ENCODE results near the gene KCNIP4.

KCNIP4 gene

DNA sequence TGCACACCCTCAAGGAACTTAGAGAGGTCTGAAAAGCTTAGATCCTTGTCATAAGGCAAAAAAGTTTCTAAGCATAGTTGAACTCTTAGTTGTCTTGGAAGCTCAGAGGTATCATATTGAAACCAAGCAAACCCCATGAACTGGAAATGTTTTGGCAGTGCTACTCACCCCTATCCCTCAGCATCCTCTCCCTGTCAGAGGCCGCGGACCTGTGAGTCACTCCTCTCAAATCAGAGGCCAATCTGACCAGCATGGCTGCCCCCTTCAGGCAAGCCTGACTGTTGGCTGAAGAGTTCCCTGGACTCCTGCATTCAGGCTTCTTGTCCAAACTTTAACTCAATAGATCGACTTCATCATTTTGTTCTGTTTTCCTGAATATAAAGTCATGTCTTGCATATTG, 69.4 kb downstream of the KCNIP4 start:
- no peaks in the 10 kb centered on the region for H3K27me3 ChIP-seq (ENCODE audit: control insufficient read depth in 1 of 2, insufficient read depth in 2 of 2, low read length in 2 of 2)
- H3K9ac ChIP-seq (ENCODE audit: low read length): no peak overlapping the region
- no peak overlapping the region for H3K27ac ChIP-seq (ENCODE audit: low read depth, low read length)
- H3K36me3 ChIP-seq (ENCODE audit: insufficient read depth, low read length): no peaks in the 10 kb centered on the region
- no peaks in the 10 kb centered on the region for H3K9me3 ChIP-seq (ENCODE audit: low read length)
- no peak overlapping the region for H3K4me3 ChIP-seq (ENCODE audit: low read depth in 1 of 2, low read length in 2 of 2)
- H3K4me1 ChIP-seq (ENCODE audit: insufficient read depth, low read length): no peaks in the 10 kb centered on the region

DNA sequence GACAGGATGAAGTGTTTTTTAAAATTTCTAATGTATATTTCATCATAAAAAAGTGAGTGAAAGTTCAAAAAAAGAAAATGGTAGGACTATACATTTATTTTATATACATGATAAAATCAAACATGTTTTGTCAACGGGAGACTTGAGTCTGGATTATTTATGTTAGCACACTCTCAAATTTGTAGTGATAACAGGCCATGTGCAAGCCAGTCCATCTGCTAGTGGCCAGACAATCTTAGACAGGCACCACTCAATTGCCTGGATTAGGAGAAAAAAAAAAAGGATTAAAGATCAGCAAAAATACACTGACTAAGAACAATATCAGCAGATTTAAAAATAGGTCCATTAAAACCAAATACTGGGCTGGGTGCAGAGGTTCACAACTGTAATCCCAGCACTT, 71.9 kb downstream of the KCNIP4 start:
- Histone ChIP-seq H3K27me3 (ENCODE audit: control insufficient read depth in 1 of 2, insufficient read depth in 2 of 2, low read length in 2 of 2) (no peaks in the 10 kb centered on the region), H3K9me3 (ENCODE audit: low read length) (no peaks in the 10 kb centered on the region), H3K36me3 (ENCODE audit: insufficient read depth, low read length) (no peaks in the 10 kb centered on the region), H3K4me3 (ENCODE audit: low read depth in 1 of 2, low read length in 2 of 2) (no peak overlapping the region), H3K27ac (ENCODE audit: low read depth, low read length) (no peak overlapping the region), H3K9ac (ENCODE audit: low read length) (no peak overlapping the region), H3K4me1 (ENCODE audit: insufficient read depth, low read length) (no peaks in the 10 kb centered on the region)

DNA sequence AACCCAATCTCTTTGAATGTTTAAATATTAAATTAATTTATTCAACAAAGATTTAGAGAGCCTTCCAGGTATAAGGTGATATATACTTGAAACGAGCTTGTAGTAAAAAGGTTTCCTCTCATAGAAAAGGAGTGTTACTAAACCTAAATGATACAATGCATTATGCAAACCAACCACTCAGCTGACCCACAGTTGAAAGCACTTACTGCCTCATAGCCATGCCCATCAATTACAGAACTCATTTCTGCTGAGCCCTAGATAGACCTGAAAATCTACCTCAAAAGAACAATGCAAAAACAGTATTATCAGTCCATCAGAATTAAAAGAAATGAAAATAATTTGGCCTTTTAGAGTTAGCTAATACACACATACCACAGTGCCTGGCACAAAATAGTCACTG, 75.4 kb downstream of the KCNIP4 start:
- Histone ChIP-seq H3K27ac (ENCODE audit: low read depth, low read length) (no peak overlapping the region), H3K4me3 (ENCODE audit: low read depth in 1 of 2, low read length in 2 of 2) (no peak overlapping the region), H3K27me3 (ENCODE audit: control insufficient read depth in 1 of 2, insufficient read depth in 2 of 2, low read length in 2 of 2) (no peaks in the 10 kb centered on the region), H3K9ac (ENCODE audit: low read length) (no peak overlapping the region), H3K4me1 (ENCODE audit: insufficient read depth, low read length) (no peaks in the 10 kb centered on the region), H3K36me3 (ENCODE audit: insufficient read depth, low read length) (no peaks in the 10 kb centered on the region), H3K9me3 (ENCODE audit: low read length) (no peaks in the 10 kb centered on the region)

DNA sequence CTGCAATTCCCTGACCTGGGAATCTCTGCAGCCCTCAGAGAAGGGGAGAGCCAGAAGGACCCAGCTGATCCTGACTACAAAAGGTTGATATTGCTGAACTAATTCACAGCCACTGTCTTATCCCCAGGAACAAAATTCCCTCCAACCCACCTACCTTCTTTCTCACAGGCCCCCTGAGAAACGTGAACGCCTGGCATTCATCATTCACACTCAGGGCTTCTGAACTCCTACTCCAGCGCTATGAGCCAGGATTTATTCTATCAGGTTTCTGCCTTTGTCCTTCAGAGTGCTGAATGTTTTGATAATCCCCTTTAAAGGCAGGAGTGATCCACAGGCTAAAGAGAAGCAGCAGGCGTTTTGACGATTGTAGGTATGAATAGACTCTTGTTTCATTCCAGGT, 76.5 kb downstream of the KCNIP4 start:
- H3K9ac ChIP-seq (ENCODE audit: low read length): no peak overlapping the region
- H3K4me3 ChIP-seq (ENCODE audit: low read depth in 1 of 2, low read length in 2 of 2): no peak overlapping the region
- H3K4me1 ChIP-seq (ENCODE audit: insufficient read depth, low read length): no peaks in the 10 kb centered on the region
- no peaks in the 10 kb centered on the region for H3K27me3 ChIP-seq (ENCODE audit: control insufficient read depth in 1 of 2, insufficient read depth in 2 of 2, low read length in 2 of 2)
- H3K9me3 ChIP-seq (ENCODE audit: low read length): no peaks in the 10 kb centered on the region
- no peaks in the 10 kb centered on the region for H3K36me3 ChIP-seq (ENCODE audit: insufficient read depth, low read length)
- no peak overlapping the region for H3K27ac ChIP-seq (ENCODE audit: low read depth, low read length)

DNA sequence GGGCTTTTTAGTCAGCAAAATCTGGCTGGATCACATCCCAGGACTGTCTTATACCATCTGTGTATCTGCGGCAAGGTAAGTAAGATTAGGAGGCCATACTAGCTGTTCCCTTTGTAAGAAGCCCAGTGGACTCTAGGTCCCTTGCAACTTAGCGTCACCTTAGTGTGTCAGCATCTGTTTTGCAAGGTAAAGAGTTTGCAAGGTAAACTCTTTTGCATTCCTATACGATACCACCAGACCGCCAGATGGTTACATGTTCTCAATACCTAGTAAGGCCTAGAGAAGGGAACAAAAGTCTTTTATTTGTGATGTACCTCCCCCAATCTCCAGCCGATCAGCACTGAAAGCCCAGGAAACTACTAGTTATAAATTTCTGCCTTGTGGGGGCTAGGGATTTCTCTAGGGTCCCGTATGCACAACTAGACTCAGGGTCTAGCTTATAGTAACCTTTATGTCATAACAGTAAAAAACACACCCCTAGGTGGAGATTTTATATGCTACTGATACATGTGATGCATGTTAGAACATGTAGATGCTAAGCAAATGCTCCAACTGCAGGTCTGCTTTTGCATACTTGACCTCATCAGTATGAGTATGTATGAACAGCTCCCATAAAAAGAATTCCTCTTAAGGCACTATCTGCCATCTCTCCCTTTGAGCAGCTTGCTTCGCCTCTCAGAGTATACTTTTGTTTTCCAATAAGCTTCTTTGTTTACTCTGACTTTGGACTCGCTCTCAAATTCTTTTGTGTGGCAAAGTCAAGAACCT, 78.4 kb downstream of the KCNIP4 start:
- Histone ChIP-seq H3K27me3 (ENCODE audit: control insufficient read depth in 1 of 2, insufficient read depth in 2 of 2, low read length in 2 of 2) (no peaks in the 10 kb centered on the region), H3K4me3 (ENCODE audit: low read depth in 1 of 2, low read length in 2 of 2) (no peak overlapping the region), H3K9ac (ENCODE audit: low read length) (no peak overlapping the region), H3K27ac (ENCODE audit: low read depth, low read length) (no peak overlapping the region), H3K9me3 (ENCODE audit: low read length) (no peaks in the 10 kb centered on the region), H3K36me3 (ENCODE audit: insufficient read depth, low read length) (no peaks in the 10 kb centered on the region), H3K4me1 (ENCODE audit: insufficient read depth, low read length) (no peaks in the 10 kb centered on the region)

DNA sequence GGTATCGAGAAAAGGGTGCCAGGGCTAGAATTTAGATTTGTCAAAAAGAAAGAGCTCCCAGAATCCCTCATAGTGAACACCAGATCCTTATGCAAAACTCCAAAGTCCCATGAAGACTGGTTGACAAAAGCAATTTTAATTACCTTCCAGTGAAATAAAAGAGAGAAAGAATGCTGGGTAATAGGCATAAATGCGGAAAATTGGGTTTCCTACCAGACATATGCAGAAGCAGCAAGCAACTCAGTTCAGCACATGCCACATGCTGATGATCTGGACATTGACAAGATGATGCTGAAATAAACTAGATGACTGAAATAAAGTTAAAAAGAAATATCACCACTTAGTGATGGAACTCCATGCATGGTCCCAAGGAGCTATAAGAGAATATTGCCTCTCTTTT, 83.9 kb downstream of the KCNIP4 start:
- Histone ChIP-seq H3K4me3 (ENCODE audit: low read depth in 1 of 2, low read length in 2 of 2) (no peak overlapping the region), H3K9ac (ENCODE audit: low read length) (no peak overlapping the region), H3K27me3 (ENCODE audit: control insufficient read depth in 1 of 2, insufficient read depth in 2 of 2, low read length in 2 of 2) (no peaks in the 10 kb centered on the region), H3K36me3 (ENCODE audit: insufficient read depth, low read length) (no peaks in the 10 kb centered on the region), H3K9me3 (ENCODE audit: low read length) (no peaks in the 10 kb centered on the region), H3K4me1 (ENCODE audit: insufficient read depth, low read length) (no peaks in the 10 kb centered on the region), H3K27ac (ENCODE audit: low read depth, low read length) (no peak overlapping the region)

DNA sequence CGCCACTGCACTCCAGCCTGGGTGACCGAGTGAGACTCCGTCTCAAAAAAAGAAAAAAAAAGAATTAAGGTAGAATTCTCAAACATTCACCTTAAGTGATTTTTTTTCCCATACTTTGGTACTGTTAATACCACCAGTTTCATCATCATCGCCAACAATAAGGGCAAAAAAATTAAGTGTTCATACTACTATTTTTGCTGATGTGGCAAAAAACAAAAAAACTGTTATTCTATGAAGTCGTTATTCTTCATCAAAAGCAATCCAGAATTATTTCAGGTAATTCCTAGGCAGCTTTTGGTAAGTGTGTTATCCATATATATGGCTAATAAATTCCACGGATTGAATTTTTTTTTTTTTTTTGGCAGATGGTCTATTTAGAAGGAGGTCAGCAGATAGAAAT, 85.7 kb downstream of the KCNIP4 start:
- H3K36me3 ChIP-seq (ENCODE audit: insufficient read depth, low read length): no peaks in the 10 kb centered on the region
- H3K9ac ChIP-seq (ENCODE audit: low read length): no peak overlapping the region
- H3K4me1 ChIP-seq (ENCODE audit: insufficient read depth, low read length): no peaks in the 10 kb centered on the region
- H3K27me3 ChIP-seq (ENCODE audit: control insufficient read depth in 1 of 2, insufficient read depth in 2 of 2, low read length in 2 of 2): no peaks in the 10 kb centered on the region
- no peak overlapping the region for H3K4me3 ChIP-seq (ENCODE audit: low read depth in 1 of 2, low read length in 2 of 2)
- H3K27ac ChIP-seq (ENCODE audit: low read depth, low read length): no peak overlapping the region
- H3K9me3 ChIP-seq (ENCODE audit: low read length): no peaks in the 10 kb centered on the region

DNA sequence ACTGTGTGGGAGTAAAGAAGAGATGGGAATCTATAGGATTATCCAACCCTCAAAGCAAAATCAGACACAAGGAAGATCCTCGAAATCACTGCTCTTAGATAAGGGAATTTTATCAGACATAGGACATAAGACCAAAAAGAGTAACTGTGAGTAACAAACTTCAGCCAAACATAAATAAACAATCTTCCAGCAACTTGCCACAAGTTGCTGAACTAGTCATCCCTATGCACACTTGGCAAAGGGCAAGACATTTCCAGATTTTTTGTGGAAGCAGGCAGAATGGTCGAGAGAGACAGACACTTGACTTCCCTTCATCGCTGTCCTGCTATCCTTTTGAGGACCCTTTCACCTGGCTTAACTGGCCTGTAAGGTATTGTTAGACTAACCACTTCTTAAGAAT, 89.6 kb downstream of the KCNIP4 start:
- no peak overlapping the region for H3K4me3 ChIP-seq (ENCODE audit: low read depth in 1 of 2, low read length in 2 of 2)

DNA sequence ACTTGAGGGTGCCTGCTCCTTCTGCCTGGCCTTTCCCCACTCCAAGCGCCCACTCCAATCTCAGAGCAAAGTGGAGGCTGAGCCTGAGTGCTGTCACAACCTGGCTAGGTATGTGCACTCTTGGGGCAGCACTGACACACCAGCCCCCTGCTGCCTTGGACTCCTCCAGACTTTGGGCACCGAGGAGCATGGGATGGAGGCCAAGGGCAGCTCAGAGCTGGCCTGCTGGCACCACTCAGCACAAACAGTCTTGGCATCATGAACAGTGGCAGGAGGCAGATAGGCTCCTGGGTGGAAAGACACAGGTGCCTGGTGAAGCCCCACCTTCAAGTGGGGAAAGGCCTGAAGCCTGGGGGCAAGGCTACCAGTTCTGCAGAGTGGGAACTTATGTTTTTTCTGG, 91.8 kb downstream of the KCNIP4 start:
- no peak overlapping the region for H3K27ac ChIP-seq (ENCODE audit: low read depth, low read length)
- H3K27me3 ChIP-seq (ENCODE audit: control insufficient read depth in 1 of 2, insufficient read depth in 2 of 2, low read length in 2 of 2): no peaks in the 10 kb centered on the region
- H3K9ac ChIP-seq (ENCODE audit: low read length): no peak overlapping the region
- no peak overlapping the region for H3K4me3 ChIP-seq (ENCODE audit: low read depth in 1 of 2, low read length in 2 of 2)
- no peaks in the 10 kb centered on the region for H3K36me3 ChIP-seq (ENCODE audit: insufficient read depth, low read length)
- peaks cover 7% of the 10 kb centered on the region for H3K4me1 ChIP-seq (ENCODE audit: insufficient read depth, low read length)
- no peaks in the 10 kb centered on the region for H3K9me3 ChIP-seq (ENCODE audit: low read length)

More for the DNA sequence above, 89.6 kb downstream of the KCNIP4 start:
- Histone ChIP-seq H3K9me3 (ENCODE audit: low read length) (no peaks in the 10 kb centered on the region), H3K27me3 (ENCODE audit: control insufficient read depth in 1 of 2, insufficient read depth in 2 of 2, low read length in 2 of 2) (no peaks in the 10 kb centered on the region), H3K27ac (ENCODE audit: low read depth, low read length) (no peak overlapping the region), H3K9ac (ENCODE audit: low read length) (no peak overlapping the region), H3K36me3 (ENCODE audit: insufficient read depth, low read length) (no peaks in the 10 kb centered on the region), H3K4me1 (ENCODE audit: insufficient read depth, low read length) (peaks cover 4% of the 10 kb centered on the region)

DNA sequence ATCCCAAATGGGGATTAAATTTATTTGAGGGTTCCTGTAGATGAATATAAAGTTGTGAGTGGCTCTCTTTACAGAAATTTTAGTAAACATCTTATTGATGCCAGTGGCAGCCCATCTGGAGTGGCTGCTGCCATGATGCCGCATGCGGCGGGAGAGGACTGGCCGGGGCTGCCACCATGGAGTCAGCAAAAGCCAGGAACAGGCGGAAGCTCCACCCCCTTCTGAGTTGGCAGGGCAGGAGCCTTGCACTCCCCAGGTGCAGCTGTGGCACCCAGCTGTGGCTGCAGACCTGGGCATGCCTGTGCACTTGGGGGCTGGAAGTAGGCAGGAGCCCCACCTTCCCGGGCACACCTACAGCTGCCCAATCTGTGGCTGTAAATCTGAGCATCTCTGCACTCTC, 92.3 kb downstream of the KCNIP4 start:
- Histone ChIP-seq H3K27ac (ENCODE audit: low read depth, low read length) (no peak overlapping the region), H3K27me3 (ENCODE audit: control insufficient read depth in 1 of 2, insufficient read depth in 2 of 2, low read length in 2 of 2) (no peaks in the 10 kb centered on the region), H3K4me3 (ENCODE audit: low read depth in 1 of 2, low read length in 2 of 2) (no peak overlapping the region), H3K4me1 (ENCODE audit: insufficient read depth, low read length) (peaks cover 7% of the 10 kb centered on the region), H3K36me3 (ENCODE audit: insufficient read depth, low read length) (no peaks in the 10 kb centered on the region), H3K9me3 (ENCODE audit: low read length) (no peaks in the 10 kb centered on the region), H3K9ac (ENCODE audit: low read length) (no peak overlapping the region)

DNA sequence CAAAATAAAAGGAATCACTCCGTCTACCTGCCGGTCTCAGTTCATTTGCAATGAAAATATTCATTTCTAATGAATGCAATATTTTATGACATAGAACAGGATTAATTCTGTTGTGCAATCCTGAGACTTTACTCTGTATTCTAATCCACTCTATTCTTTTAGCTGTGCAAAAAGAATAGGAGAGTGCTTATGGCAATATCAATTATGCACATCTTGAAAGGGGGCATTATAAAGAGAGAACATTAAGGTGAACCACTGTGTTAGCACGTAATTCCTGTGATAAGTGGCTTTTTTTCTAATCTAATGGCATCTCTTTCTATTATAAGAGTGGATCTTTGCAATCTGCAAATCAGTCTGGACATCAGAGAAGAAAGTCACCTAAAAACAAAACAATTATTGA, 99.5 kb downstream of the KCNIP4 start:
- Histone ChIP-seq H3K9me3 (ENCODE audit: low read length) (no peaks in the 10 kb centered on the region), H3K4me3 (ENCODE audit: low read depth in 1 of 2, low read length in 2 of 2) (no peak overlapping the region), H3K27me3 (ENCODE audit: control insufficient read depth in 1 of 2, insufficient read depth in 2 of 2, low read length in 2 of 2) (no peaks in the 10 kb centered on the region), H3K36me3 (ENCODE audit: insufficient read depth, low read length) (no peaks in the 10 kb centered on the region), H3K9ac (ENCODE audit: low read length) (no peak overlapping the region), H3K4me1 (ENCODE audit: insufficient read depth, low read length) (peaks cover 3% of the 10 kb centered on the region), H3K27ac (ENCODE audit: low read depth, low read length) (no peak overlapping the region)

DNA sequence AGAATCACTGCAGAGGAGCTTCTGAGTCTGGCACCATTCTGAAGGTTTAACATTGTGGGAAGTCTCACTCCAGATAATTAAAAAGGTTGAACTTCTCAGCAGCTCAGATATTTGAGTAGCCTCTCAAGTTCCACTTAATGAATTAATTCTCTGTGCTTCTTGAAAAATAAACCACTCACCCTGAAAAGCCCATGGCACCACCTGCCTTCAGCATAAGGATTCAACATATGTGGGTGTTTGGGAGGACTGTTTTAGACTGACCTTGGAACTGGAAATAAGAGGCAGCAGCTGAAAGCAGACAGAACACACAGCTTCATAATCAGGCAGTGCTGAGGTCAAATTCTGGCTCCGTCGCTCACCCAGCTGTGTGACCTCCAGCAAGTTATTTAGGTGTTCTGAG, 100.6 kb downstream of the KCNIP4 start:
- peaks cover 3% of the 10 kb centered on the region for H3K4me1 ChIP-seq (ENCODE audit: insufficient read depth, low read length)
- H3K9ac ChIP-seq (ENCODE audit: low read length): no peak overlapping the region
- no peak overlapping the region for H3K4me3 ChIP-seq (ENCODE audit: low read depth in 1 of 2, low read length in 2 of 2)
- no peaks in the 10 kb centered on the region for H3K27me3 ChIP-seq (ENCODE audit: control insufficient read depth in 1 of 2, insufficient read depth in 2 of 2, low read length in 2 of 2)
- H3K9me3 ChIP-seq (ENCODE audit: low read length): no peaks in the 10 kb centered on the region
- H3K27ac ChIP-seq (ENCODE audit: low read depth, low read length): no peak overlapping the region
- H3K36me3 ChIP-seq (ENCODE audit: insufficient read depth, low read length): no peaks in the 10 kb centered on the region
